Small intestine (tissue), 7 donors: ENCODE results near the gene NAPG. TPM values are rescaled to one million over a fixed set of nuclear protein-coding genes. Genes with fewer than 3 reads are reported as not detected.

Experiments
- DNase-seq, 2 donors: peaks; one replicate each; pipeline versions ENCODE4 v3.0.0 to v3.0.0-alpha.2; 2013
- FAIRE-seq: peaks from 2 replicates; lab custom pipeline; 2012; peaks lifted over from hg19 to GRCh38; lab: Jason Lieb, UNC
- H3K27ac ChIP-seq, 3 donors: one replicate each; pipeline ENCODE4 v1.5.1; 2013; ENCODE audit warnings: low read length in 2 of 3, mild to moderate bottlenecking in 2 of 3, control low read depth in 1 of 3, inconsistent platforms in 1 of 3, low read depth in 1 of 3, moderate library complexity in 1 of 3
- H3K27me3 ChIP-seq, 3 donors: one replicate each; pipeline ENCODE4 v1.6.1; 2013; ENCODE audit warnings: low read length in 3 of 3, inconsistent platforms in 1 of 3; ENCODE audit not compliant: control insufficient read depth in 3 of 3, insufficient read depth in 3 of 3
- H3K36me3 ChIP-seq, 3 donors: one replicate each; pipeline ENCODE4 v1.6.1; 2013; ENCODE audit warnings: low read length in 3 of 3, inconsistent platforms in 1 of 3, low read depth in 1 of 3, mild to moderate bottlenecking in 1 of 3, moderate library complexity in 1 of 3; ENCODE audit not compliant: control insufficient read depth in 3 of 3, insufficient read depth in 2 of 3
- H3K4me1 ChIP-seq, 3 donors: one replicate each; pipeline ENCODE4 v1.6.1; 2013; ENCODE audit warnings: low read length in 2 of 3, inconsistent platforms in 1 of 3, low read depth in 1 of 3, mild to moderate bottlenecking in 1 of 3, moderate library complexity in 1 of 3; ENCODE audit not compliant: control insufficient read depth in 3 of 3, insufficient read depth in 2 of 3
- H3K4me3 ChIP-seq, 3 donors: one replicate each; pipeline ENCODE4 v1.5.1; 2013; ENCODE audit warnings: low read length in 3 of 3, control low read depth in 1 of 3, inconsistent platforms in 1 of 3, low read depth in 1 of 3, mild to moderate bottlenecking in 1 of 3, moderate library complexity in 1 of 3
- H3K9me3 ChIP-seq, 2 donors: one replicate each; pipeline ENCODE4 v1.6.1; 2013; ENCODE audit warnings: low read depth in 1 of 2, low read length in 1 of 2; ENCODE audit not compliant: control insufficient read depth in 2 of 2, insufficient read depth in 1 of 2
- WGBS, 3 donors: extraction: QIAGEN DNeasy Blood & Tissue Kit; methylation state at CpG; one replicate each; pipeline ENCODE4 v1.1.7; 2013; 5-methylcytosine and 5-hydroxymethylcytosine counted together
- polyA plus RNA-seq, 4 donors: library from polyadenylated mRNA; stranded (reverse) in 3 of 4; unstranded in 1 of 4; fragments of 200-250 nt in 3 of 4; fragments of 120-200 nt in 1 of 4; gene quantifications; one replicate each; pipeline versions ENCODE4 v1.2.1 to v1.2.3, GENCODE V29; 2013
- donor health status: healthy with polysubstance abuse.
- donor health status: control.
- donor health status: control.
- donor health status: Bipolar disorder and iron deficiency.
- donor health status: healthy.

NAPG gene
- polyA plus RNA-seq, 4 donors, result 11.1 to 24.1 (median 16.3) TPM

DNA sequence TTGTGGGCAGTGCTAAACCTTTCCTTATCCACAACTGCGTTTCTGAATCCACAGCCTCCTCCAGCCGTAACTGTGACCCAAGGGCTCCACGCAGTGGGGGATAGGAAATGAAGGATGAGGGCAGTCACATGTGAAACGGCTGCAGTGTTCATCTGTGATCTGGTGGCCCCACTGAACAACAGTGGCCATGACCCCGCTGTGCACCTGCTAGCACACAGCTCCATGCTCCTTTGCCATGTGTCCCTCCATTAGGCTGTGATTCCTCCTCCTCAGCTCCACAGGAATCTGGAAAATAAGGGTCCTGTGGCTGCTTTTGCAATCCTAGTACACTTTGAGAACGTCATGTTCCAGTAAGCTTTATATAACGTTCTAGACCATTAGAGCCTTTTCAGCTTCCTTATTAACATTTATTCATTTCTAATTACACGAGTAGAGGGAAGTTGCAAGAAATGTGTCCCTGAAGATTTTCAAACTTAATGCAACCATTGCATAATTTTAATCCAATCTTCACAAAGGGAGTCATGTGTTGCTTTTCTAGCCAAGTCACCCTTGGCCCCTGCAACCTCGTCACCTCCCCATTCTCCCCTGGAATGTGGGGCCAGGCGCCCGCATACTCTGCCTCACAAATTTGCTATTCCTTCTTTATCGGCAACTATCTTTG, 7.1 kb upstream of the NAPG start:
- DNase-seq, result no peak
- Histone ChIP-seq H3K36me3 (no peaks in the 10 kb centered on the region), H3K4me1 (no peaks in the 10 kb centered on the region), H3K27ac (peak overlapping the region in 1 of 3 donors; percentile 30), H3K9me3 (peaks cover 0 to 7% of the 10 kb centered on the region in 2 donors), H3K4me3 (no peak overlapping the region), H3K27me3 (peaks cover 0 to 14% (median 0%) of the 10 kb centered on the region in 3 donors)
- no peak for FAIRE-seq
- WGBS, 3 donors, result 48 to 52% (median 48%) methylated on average over 12 of the region's 12 CpGs

DNA sequence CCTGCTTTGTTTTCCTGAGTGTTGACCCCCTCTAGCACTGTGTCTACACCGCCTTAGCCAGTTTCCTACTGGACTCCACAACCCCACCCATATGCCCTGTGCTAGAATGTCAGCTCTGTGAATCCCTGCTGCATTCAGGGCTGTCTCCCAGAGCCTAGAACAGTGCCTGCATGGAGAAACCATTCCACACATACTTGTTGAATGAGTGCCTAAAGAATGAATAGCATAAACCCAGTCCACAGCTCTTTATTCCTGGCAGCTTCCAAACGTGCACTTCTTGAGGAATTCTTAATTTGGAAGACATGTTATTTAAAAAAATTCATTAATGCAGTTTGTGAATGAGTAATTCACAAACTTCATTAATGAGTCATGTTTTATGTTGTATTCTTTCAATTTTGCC, 6.5 kb upstream of the NAPG start:
- no peak for DNase-seq
- Histone ChIP-seq H3K4me1 (no peaks in the 10 kb centered on the region), H3K9me3 (peaks cover 0 to 7% of the 10 kb centered on the region in 2 donors), H3K27me3 (peaks cover 0 to 14% (median 0%) of the 10 kb centered on the region in 3 donors), H3K27ac (peak overlapping the region in 1 of 3 donors; percentile 30), H3K4me3 (no peak overlapping the region), H3K36me3 (no peaks in the 10 kb centered on the region)
- 51 to 66% (median 58%) methylated on average over 2 of the region's 2 CpGs for WGBS, 3 donors
- FAIRE-seq, result no peak

DNA sequence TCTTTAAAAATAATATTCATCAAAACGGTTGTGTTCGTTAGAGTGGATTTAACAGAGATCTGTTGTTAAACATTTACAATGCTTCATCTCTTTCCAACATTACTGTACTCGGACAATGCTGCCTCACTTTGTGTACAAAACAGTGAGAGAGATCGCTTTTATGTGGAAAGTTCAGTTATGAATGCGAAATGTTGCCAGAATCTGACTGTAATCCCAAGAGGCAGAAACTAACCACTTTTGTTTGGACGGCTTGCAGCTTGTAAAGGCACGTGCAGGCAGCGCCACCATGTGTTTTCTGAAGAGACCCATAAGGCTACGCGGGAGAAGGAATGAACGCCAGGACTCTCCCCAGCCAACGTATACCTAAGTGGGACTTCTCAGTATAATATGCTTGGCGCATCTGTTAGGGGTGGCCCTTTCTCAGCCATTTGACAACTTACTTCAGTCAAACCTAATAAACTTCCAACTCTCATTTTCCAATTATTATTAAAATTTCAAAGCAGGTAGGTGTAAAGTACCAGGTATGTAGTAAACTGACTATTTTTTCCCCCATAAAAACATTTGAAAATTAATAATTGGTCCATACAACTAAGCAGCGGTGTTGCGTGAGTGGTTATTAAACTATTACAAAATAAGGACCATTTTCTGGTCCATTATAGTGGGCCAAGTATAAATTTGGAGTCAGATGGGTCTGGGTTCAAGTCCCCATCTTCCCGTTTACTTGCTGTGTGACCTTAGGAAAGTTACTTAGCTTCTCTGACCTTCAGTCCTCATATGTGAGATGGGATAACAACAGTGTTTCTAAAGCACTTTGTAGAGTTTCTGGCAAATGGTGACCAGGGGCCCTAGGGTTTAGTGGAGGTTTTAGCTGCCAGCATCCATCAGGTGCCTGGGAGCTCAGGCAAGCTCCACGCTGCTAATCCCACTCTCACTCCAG, 5.6 kb upstream of the NAPG start:
- no peak overlapping the region for H3K27ac ChIP-seq
- no peak for FAIRE-seq
- H3K4me3 ChIP-seq, result no peak overlapping the region

DNA sequence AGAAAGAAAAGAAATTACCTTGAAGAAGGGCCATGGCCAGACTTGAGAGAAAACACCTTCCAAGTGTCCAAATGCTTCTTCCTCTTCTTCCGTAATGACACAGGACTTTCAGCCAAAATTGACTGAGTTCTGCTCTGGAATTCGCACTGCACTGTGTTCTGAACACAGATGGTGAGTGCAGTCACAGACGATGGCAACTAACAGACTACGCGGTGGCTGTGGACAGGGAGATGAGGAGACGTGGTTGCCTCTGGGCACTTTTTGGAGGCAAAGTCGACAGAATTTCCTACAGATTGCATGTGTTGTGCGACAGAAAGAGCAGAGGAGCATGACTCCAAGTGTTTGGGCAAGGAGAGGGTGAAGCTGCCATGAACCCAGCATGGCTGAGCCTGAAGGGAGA, 4.3 kb upstream of the NAPG start:
- no peak for FAIRE-seq
- WGBS, 3 donors, result 83 to 88% (median 84%) methylated on average over 8 of the region's 8 CpGs
- H3K27me3 ChIP-seq, result peaks cover 0 to 12% (median 0%) of the 10 kb centered on the region in 3 donors
- DNase-seq, result no peak
- no peaks in the 10 kb centered on the region for H3K36me3 ChIP-seq
- H3K27ac ChIP-seq, result no peak overlapping the region
- H3K9me3 ChIP-seq, result peaks cover 0 to 7% of the 10 kb centered on the region in 2 donors
- no peaks in the 10 kb centered on the region for H3K4me1 ChIP-seq
- H3K4me3 ChIP-seq, result no peak overlapping the region

More for the DNA sequence above, 5.6 kb upstream of the NAPG start:
- Histone ChIP-seq H3K36me3 (no peaks in the 10 kb centered on the region), H3K27me3 (peaks cover 0 to 14% (median 0%) of the 10 kb centered on the region in 3 donors), H3K9me3 (peaks cover 0 to 7% of the 10 kb centered on the region in 2 donors), H3K4me1 (no peaks in the 10 kb centered on the region)
- DNase-seq, result peak; percentile 74 to 82
- WGBS, 3 donors, result 23 to 26% (median 26%) methylated on average over 17 of the region's 17 CpGs

DNA sequence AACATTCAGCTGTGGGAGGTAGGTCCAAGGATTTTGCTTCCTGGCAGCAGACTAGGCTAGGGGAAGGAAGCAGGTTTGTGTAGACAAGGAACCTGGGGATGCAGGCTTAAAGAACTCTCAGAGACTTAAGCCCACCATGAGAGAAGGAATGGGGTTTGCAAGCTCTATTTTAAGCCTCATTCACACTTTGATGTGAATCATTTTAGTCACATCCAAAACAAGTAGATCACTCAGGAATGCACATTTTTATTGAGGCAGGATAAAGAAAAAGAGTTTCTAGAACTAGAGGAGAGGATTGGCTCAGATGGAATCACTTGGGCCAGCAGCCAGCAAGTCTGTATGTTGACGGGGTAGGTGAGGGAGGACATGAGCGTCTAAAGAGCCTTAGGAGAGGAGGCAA, 3.3 kb upstream of the NAPG start:
- peaks cover 0 to 12% (median 0%) of the 10 kb centered on the region in 3 donors for H3K27me3 ChIP-seq
- no peak overlapping the region for H3K4me3 ChIP-seq
- DNase-seq (no peak), FAIRE-seq (no peak)
- H3K4me1 ChIP-seq, result peaks cover 2 to 5% (median 5%) of the 10 kb centered on the region in 3 donors
- H3K9me3 ChIP-seq, result peaks cover 0 to under 1% of the 10 kb centered on the region in 2 donors
- WGBS, 3 donors, result 89 to 92% (median 89%) methylated on average over 2 of the region's 2 CpGs
- no peak overlapping the region for H3K27ac ChIP-seq
- no peaks in the 10 kb centered on the region for H3K36me3 ChIP-seq

DNA sequence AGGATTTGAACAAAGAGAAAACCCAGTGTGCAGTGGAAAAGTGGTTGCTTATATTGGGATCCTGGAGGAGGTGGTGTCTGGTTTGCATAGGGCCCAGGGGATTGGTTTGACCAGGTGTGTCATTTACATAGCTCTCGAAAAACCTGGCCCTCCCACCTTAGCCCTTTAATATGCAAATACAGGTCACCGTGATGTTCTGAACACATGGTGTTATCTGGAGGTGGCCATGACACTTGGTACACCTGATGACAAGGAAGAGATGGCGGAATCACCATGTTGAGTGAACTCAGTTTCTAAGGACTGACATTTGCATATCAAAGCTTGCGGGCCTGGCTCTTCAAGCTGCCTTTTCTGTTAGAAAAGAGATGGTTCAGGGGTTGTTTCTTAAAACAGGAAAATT, 2.3 kb upstream of the NAPG start:
- Histone ChIP-seq H3K9me3 (no peaks in the 10 kb centered on the region), H3K4me3 (no peak overlapping the region), H3K36me3 (no peaks in the 10 kb centered on the region), H3K27me3 (peaks cover 0 to 11% (median 0%) of the 10 kb centered on the region in 3 donors), H3K4me1 (peaks cover 3 to 7% (median 5%) of the 10 kb centered on the region in 3 donors), H3K27ac (no peak overlapping the region)
- FAIRE-seq (no peak), DNase-seq (peak in 1 of 2 donors; percentile 6)
- 78 to 84% (median 78%) methylated on average over 4 of the region's 4 CpGs for WGBS, 3 donors

DNA sequence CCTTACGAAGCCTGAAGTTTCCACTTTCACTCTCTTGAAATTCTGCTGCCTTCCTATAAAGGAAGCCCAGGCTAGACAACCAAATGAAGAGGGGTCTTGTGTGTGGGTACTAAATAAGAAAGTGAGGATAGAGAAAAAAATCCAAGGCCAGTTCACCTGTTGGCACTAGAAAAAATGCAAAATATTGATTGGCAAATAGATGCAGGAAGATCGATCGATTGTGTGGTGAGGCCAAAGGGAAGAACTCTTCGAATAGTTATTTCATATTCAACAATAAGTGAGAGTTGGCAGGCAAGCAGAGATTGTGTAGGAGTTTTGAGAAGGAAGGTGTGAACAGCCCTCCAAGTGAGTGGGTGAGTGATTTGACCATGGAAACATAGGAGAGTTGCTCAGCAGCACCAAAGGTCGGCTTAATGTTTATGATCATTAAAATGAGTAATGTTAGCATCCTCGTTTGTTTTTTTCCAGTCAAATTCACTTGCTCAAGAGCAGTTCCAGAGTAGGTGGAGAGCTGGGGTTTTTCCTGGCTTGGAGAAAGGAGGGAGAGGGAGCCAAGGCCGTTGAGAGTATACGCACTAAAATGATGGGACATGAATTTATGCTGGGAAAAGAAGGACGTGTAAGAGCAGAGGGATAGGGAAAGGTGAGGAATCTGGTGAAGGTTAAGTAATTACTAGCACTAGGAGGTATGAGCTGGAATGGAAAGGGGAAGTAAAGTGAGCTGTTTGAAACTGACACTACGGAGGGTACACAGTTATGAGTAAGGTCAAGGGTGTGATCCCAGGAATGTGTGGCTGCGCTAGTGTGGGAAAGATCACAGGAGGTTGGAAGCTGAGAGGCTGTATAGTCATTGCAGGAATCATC, 1.1 kb upstream of the NAPG start:
- no peak overlapping the region for H3K27ac ChIP-seq
- no peaks in the 10 kb centered on the region for H3K9me3 ChIP-seq
- DNase-seq, result peak in 1 of 2 donors; percentile 12
- H3K4me3 ChIP-seq, result no peak overlapping the region
- H3K27me3 ChIP-seq, result peaks cover 0 to 3% (median 0%) of the 10 kb centered on the region in 3 donors
- H3K4me1 ChIP-seq, result peaks cover 3 to 7% (median 5%) of the 10 kb centered on the region in 3 donors
- whole genome bisulfite sequencing, 3 donors, result 51 to 59% (median 59%) methylated on average over 11 of the region's 11 CpGs
- no peaks in the 10 kb centered on the region for H3K36me3 ChIP-seq
- no peak for FAIRE-seq

DNA sequence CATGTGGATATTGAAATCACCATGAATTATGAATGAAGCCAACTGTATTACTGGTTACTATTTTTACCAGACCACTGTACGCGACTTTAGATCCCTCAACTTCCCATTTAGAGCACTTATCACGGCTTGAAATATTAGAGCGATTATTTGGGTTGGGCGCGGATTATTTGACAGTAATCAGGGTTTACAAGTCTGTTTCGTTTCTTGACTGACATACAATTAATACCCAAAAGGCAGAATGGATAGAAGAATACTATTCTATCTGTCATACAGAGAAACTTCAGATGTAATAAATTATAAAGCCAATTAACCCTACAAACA, 496 bp upstream of the NAPG start:
- FAIRE-seq, result no peak
- 53 to 61% (median 59%) methylated on average over 7 of the region's 7 CpGs for WGBS, 3 donors

More for the DNA sequence above, 496 bp upstream of the NAPG start:
- Histone ChIP-seq H3K27ac (peak overlapping the region in 1 of 3 donors; percentile 91), H3K27me3 (peaks cover 0 to 3% (median 0%) of the 10 kb centered on the region in 3 donors), H3K9me3 (no peaks in the 10 kb centered on the region), H3K4me1 (peaks cover 3 to 7% (median 5%) of the 10 kb centered on the region in 3 donors), H3K4me3 (peak overlapping the region in 2 of 3 donors; percentile 81 to 92), H3K36me3 (no peaks in the 10 kb centered on the region)
- DNase-seq, result no peak
